ENCODE results near the gene PRR15. TPM values are rescaled to one million over a fixed set of nuclear protein-coding genes. Genes with fewer than 3 reads are reported as not detected.

The PRR15 gene
- total and polyA plus RNA-seq, 4 donors: 0.02 to 0.98 (median 0.17) TPM; not detected in 1

GRCh38 chr7:29569648-29570047, 6.0 kb downstream of the PRR15 start:
- Histone ChIP-seq H3K4me3 (ENCODE audit: low read depth in 1 of 3, low read length in 3 of 3) (no peak overlapping the region), H3K36me3 (ENCODE audit: control insufficient read depth in 4 of 4, insufficient read depth in 3 of 4, low read depth in 1 of 4, low read length in 3 of 4) (no peaks in the 10 kb centered on the region), H3K27me3 (ENCODE audit: control insufficient read depth in 4 of 4, insufficient read depth in 4 of 4, low read length in 3 of 4) (peaks cover 0 to 9% (median 1%) of the 10 kb centered on the region in 4 donors), H3K4me1 (ENCODE audit: control insufficient read depth in 4 of 4, insufficient read depth in 4 of 4, low read length in 3 of 4) (peaks cover 6 to 27% (median 21%) of the 10 kb centered on the region in 4 donors), H3K27ac (ENCODE audit: low read depth in 1 of 2, low read length in 2 of 2) (no peak overlapping the region), H3K9ac (ENCODE audit: low read depth in 1 of 2, low read length in 2 of 2) (no peak overlapping the region), H3K9me3 (ENCODE audit: control insufficient read depth in 4 of 4, low read length in 3 of 4) (no peaks in the 10 kb centered on the region)
- 56% methylated on average over 6 of the region's 6 CpGs for WGBS
- TF ChIP-seq CTCF (IDR thresholded peaks at IDR 0.05; ENCODE audit: low read depth, low read length, missing input control) (no peak), HNF4A (conservative IDR thresholded peaks at IDR 0.05) (no peak), NR2F2 (IDR thresholded peaks at IDR 0.05) (no peak), ZBTB33 (IDR thresholded peaks at IDR 0.05) (no peak), FOXA2 (IDR thresholded peaks at IDR 0.05) (no peak), JUND (IDR thresholded peaks at IDR 0.05) (no peak), TAF1 (conservative IDR thresholded peaks at IDR 0.05) (no peak), RXRA (IDR thresholded peaks at IDR 0.05) (no peak), YY1 (IDR thresholded peaks at IDR 0.05) (no peak), REST (IDR thresholded peaks at IDR 0.05) (no peak), HNF4G (IDR thresholded peaks at IDR 0.05) (no peak), ATF3 (IDR thresholded peaks at IDR 0.05) (no peak), RAD21 (IDR thresholded peaks at IDR 0.05) (no peak), EGR1 (IDR thresholded peaks at IDR 0.05; ENCODE audit: low read depth in 2 of 2) (no peak)
- no peak for DNase-seq (ENCODE audit: low spot score)

GRCh38 chr7:29572558-29572957, 8.9 kb downstream of the PRR15 start:
- no peak overlapping the region for H3K9ac ChIP-seq (ENCODE audit: low read depth in 1 of 2, low read length in 2 of 2)
- WGBS: 90% methylated on average over 2 of the region's 2 CpGs
- no peaks in the 10 kb centered on the region for H3K4me1 ChIP-seq (ENCODE audit: control insufficient read depth in 4 of 4, insufficient read depth in 4 of 4, low read length in 3 of 4)
- no peak overlapping the region for H3K4me3 ChIP-seq (ENCODE audit: low read depth in 1 of 3, low read length in 3 of 3)
- no peak for DNase-seq (ENCODE audit: low spot score)
- H3K9me3 ChIP-seq (ENCODE audit: control insufficient read depth in 4 of 4, low read length in 3 of 4): peaks cover 0 to 5% (median 1%) of the 10 kb centered on the region in 4 donors
- no peaks in the 10 kb centered on the region for H3K36me3 ChIP-seq (ENCODE audit: control insufficient read depth in 4 of 4, insufficient read depth in 3 of 4, low read depth in 1 of 4, low read length in 3 of 4)
- H3K27me3 ChIP-seq (ENCODE audit: control insufficient read depth in 4 of 4, insufficient read depth in 4 of 4, low read length in 3 of 4): peaks cover 0 to 4% (median 0%) of the 10 kb centered on the region in 4 donors
- no peak overlapping the region for H3K27ac ChIP-seq (ENCODE audit: low read depth in 1 of 2, low read length in 2 of 2)
- TF ChIP-seq TAF1 (conservative IDR thresholded peaks at IDR 0.05) (no peak), GABPA (IDR thresholded peaks at IDR 0.05 in 1 of 2, conservative IDR thresholded peaks at IDR 0.05 in 1 of 2) (no peak), YY1 (IDR thresholded peaks at IDR 0.05) (no peak), EGR1 (IDR thresholded peaks at IDR 0.05; ENCODE audit: low read depth in 2 of 2) (no peak), HNF4G (IDR thresholded peaks at IDR 0.05) (no peak), MAX (IDR thresholded peaks at IDR 0.05) (no peak), FOXA1 (IDR thresholded peaks at IDR 0.05) (no peak), NR2F2 (IDR thresholded peaks at IDR 0.05) (no peak), CTCF (IDR thresholded peaks at IDR 0.05; ENCODE audit: low read depth, low read length, missing input control) (no peak), ZBTB33 (IDR thresholded peaks at IDR 0.05) (no peak), RXRA (IDR thresholded peaks at IDR 0.05) (no peak), SP1 (IDR thresholded peaks at IDR 0.05) (no peak), ATF3 (IDR thresholded peaks at IDR 0.05) (no peak), FOXA2 (IDR thresholded peaks at IDR 0.05) (no peak), HNF4A (conservative IDR thresholded peaks at IDR 0.05) (no peak), JUND (IDR thresholded peaks at IDR 0.05) (no peak)

All from liver (tissue), 9 donors.